NCI-H2227 (cell line): ENCODE data around the gene CENPS.
"Not testable (repeated sequence)": the region's sequence is repeated elsewhere in the genome, so short reads cannot be mapped to it uniquely, and the experiment has no call there.

Experiments used
- DNase-seq: peaks from one replicate; lab custom pipeline; 2025; ENCODE audit not compliant: unreplicated experiment; lab: John Stamatoyannopoulos, UW

CENPS gene

DNA sequence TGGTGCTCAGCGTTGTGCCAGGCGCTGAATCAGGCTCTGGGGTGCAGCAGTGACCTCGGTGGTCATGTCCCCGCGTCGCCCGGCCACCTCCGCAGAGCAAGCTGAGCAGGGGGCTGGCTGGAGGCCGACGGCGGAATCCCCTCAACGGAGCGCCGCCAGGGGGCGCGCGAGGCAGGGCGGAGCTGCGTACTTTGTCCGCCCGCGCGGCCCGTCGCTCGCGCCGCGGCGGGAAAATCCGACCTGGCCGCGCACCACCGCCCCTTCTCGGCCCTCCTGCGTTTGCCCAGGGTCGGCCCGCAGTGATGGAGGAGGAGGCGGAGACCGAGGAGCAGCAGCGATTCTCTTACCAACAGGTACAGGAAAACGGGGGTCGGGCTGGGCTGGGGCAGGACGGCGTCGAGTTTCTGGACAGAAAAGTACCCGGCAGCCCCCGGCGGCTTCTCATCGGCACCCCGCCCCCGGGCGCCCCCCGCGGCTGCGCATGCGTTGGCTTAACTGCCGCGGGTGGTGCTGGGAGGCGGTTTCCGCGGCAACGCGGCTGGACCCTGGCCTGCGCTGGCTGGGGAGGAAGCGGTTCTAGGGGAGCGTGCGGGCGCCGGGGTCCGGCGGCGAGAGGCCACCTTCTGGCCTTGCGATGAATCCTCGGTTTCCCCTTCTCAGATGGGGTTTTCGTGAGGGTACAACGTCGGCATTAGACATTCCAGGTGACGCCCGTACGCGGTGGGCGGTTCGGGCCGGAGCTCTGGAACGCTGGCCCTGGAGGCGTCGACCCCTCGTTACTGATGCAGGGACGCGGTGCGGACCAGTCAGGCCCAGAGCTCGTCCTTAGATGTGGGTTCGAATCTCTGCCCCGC, at the start of gene CENPS:
CENPS (plus strand) TSS at position 218 of the 854 bp plus-strand sequence; CDS start at position 303, 85 bp downstream.
- peak; percentile 94 for DNase-seq

- DNase-seq, result no peak
Observed at GRCh38 chr1:10380594-10381275, 49.5 kb upstream of the CENPS start.

DNA sequence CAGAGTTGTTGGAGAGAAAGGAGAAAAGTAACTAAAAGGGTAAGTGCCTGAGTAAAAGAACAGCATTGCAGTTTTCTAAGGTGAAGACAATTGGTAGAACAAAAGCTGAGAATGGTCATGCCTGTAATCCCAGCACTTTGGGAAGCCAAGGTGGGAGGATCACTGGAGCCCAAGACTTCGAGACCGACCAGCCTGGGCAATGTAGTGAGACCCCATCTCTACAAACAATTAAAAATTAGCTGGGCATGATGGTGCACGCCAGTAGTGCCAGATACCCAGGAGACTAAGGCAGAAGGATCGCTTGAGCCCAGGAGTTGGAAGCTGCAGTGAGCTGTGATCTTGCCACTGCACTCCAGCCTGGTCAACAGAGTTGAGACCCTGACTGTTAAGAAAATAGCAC, 46.6 kb upstream of the CENPS start:
- DNase-seq, result no peak

DNA sequence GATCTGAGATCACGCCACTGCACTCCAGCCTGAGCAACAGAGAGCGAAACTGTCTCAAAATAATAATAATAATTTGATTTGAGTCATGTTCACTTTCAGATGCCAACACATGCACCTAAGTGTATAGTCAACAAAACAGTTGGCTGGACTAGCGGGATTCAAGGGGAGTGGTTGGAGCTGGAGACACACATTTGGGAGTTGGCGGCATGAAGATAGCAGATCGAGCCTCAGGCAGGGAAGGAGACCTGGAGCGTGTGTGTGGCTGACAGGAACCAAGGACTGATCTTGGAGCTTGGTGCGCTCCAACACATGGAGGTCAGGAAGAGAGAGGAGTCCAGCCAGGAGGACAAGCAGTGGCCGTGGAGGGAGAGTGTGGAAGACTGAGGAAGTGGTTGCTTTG, 46.0 kb upstream of the CENPS start:
- DNase-seq, result no peak

DNA sequence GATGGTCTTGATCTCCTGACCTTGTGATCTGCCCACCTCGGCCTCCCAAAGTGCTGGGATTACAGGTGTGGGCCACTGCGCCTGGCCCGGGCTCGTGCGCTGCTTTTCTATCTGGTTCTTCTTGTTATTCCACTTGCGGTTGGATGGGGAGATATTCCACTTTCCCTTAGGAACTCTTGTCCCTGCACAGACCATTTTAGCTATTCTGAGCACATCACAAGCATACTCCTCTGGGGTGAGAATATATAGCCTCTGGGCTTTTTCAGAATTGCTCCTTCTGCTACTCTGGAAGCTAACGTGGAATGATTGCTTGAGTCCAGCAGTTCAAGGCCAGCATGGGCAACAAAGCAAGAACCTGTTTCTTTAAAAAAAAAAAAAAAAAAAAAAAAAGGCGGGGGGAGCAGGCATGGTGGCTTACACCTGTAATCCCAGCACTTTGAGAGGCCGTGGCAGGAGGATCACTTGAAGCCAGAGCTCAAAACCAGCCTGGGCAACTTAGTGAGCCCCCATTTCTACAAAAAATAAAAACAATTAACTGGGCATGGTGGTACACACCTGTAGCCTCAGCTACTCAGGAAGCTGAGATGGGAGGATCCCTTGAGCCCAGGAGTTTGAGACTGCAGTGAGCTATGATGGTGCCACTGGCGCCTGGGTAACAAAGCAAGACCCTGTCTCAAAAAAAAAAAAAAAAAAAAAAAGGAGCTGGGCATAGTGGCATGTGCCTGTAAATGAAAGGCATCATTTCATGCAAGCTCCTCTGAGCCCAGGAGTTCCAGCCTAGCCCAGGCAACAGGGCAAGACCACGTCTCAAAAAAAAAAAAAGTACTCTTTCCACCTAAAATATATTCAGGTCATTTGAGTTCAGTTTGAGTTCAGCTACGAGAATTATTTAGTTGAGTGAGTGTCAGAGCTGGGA, 43.2 kb upstream of the CENPS start:
- no peak for DNase-seq

DNA sequence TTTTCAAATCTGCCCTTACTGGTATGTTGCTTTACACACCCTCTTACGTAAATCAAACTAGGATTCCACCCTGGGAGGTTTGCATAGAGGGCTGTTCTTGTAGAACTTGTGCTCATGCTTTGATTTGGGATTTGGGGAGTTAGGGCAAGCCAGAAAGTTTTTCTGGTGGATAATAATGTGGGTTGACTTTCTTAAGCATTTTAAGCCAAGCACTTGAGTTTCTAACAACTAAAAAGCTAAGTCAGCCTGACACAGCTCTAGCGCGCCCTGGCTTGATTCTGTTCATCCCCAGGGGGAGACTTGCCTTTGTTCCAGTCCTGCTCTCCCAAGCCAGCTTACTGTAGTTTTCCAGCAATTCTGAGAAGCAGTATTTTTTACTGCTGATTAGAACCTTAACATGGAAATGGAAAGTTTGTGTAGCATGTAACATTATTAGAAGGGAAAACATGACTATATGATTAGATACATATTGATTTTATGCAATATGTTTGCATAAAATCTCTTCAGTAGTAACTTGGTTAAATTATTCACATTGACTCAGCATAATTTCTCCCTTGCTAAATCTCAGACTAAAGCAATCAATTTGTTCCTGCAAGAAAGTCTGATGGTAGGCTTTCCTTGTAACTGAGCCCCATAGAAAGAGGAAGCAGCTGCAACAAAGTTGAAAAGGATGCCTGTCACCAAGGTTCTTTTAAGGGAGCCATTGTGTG, 42.4 kb upstream of the CENPS start:
- DNase-seq, result no peak

DNA sequence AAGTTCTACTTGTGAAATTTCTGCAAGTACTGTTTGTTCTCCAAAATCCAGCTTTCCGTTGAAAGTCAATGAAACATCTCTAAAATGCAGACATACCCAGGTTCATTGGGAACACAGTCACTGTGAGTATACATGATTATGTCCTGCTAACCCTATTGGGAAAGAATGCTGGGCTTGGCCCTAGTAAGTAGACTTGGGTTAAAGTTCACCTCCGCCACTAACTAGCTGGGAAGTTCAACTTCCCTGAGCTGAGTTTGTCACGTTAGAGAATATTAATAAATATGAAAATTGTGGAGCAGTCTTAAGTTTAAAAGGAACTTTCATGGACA, 41.9 kb upstream of the CENPS start:
- no peak for DNase-seq

GRCh38 chr1:10389271-10389973, 40.8 kb upstream of the CENPS start:
- DNase-seq, result no peak

GRCh38 chr1:10396870-10397269, 33.4 kb upstream of the CENPS start:
- no peak for DNase-seq

GRCh38 chr1:10398278-10398733, 31.9 kb upstream of the CENPS start:
- DNase-seq, result no peak

DNA sequence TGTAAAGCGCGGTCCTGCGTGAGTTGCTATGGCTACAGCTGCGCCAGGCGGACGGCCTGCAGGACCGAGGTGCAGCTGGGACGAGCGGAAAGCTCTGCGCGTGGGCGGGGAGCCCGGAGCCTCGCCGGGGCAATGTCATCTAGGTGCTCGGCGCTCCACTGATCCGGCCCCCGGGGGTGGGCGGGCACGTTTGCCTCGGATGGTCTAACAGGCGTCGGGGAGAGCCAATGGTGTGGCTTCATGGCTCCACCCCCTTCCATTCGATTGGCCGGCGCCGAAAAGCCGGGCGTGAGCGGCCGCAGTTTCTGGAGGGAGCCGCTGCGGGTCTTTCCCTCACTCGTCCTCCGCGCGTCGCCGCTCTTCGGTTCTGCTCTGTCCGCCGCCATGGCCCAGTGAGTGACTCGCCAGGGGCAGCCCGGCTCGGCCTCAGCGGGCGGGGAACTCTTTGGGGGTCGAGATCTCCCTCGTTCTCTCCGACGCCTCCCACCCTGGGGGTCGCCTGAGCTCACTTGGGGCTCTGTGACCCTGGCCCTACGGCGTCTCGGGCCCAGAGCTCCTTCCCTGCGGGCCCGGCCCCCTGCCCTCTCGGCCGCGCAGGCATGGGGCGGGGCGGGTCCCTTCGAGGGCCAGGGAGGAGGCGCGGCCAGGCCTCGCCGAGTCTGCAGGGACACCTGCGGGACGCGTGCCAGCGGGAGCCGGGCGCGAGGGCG, 31.3 kb upstream of the CENPS start, which contains the start of gene PGD:
PGD (plus strand) TSS at position 331 of the 710 bp plus-strand sequence; CDS start at position 385, 54 bp downstream.
- DNase-seq, result peak; percentile 99

- peak; percentile 77 for DNase-seq
Observed at GRCh38 chr1:10399444-10399941, 30.7 kb upstream of the CENPS start.

DNA sequence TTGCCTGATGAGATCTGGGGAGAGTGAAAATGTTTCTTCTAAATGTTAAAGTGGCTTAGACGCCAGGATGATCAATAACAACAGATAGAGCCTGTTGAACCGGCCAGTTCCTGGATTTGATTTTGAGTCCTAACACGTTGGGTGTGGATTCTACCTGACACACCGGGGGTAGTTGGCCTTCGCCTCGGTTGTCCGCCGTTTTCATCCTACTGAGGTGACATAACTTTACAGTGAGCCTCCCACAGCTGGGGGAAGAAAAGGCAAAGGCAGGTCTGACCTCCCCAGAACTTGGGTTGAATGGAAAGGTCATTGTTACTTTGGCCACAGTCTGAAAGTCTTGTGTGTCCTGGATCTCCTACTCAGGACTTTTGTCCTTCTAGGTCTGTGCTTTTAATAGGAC, 30.2 kb upstream of the CENPS start:
- no peak for DNase-seq

GRCh38 chr1:10401281-10401680, 29.0 kb upstream of the CENPS start:
- DNase-seq, result no peak

- no peak for DNase-seq
Observed at GRCh38 chr1:10402729-10403274, 27.4 kb upstream of the CENPS start.

DNA sequence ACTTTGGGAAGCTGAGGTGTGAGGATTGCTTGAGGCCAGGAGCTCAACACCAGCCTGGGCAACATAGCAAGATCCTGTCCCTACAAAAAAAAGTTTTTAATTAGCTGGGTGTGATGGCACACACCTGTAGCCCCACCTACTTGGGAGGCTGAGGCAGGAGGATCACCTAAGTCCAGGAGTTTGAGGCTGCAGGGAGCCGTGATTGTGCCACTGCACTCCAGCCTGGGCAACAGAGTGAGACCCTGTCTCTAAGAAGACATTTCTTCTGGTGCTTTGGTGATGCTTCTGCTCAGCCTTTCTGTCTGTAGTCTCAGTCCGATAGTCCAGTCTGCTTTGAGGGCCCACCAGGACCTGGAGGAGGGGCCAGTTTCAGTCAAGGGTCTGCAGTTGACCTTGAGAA, 23.0 kb upstream of the CENPS start:
- DNase-seq, result no peak

DNA sequence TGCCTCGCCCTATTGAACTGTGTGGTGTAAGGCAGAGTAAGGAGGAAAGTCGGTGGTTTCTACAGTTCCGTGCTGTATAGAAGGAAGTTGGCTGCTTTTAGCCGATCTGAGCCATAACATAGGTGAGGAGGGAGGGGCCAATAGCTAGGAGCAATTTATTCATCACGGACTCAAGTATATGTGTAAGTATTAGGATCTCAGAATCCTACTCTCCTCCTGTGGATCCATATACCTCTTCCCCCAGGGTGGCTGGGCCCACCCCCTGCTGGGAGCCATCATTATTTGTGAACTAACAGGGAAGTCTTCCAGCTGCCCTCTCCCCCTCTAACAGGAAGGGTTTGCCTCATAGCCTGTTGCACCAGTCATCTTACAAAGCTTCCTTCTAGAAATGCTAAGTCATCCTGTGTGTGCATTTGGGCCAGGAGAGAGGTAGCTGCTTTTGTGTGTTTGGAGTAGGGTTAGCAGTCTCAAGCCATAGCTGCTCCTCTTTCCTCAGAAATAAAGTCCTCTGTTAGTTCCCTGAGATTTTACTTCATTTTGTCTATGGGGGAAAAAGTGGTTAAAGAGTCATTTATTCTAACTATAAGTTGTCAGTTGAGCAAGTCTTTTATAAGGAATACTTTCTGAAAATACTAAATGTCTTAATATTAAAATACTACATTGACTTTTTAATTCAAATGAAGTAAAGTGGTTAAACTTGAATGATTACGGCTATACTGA, 14.9 kb upstream of the CENPS start:
- DNase-seq, result no peak

- DNase-seq, result not testable (repeated sequence)
Observed at GRCh38 chr1:10415967-10416366, 14.3 kb upstream of the CENPS start.
